GM21737 (cell line): ENCODE data around the gene TBX21.
"Not testable (repeated sequence)": the region's sequence is repeated elsewhere in the genome, so short reads cannot be mapped to it uniquely, and the experiment has no call there.

Source experiments
- ATAC-seq: cut with Tn5 transposase; IDR thresholded peaks from one replicate; pipeline ENCODE4 v1.9.1; 2021; ENCODE audit warnings: mild to moderate bottlenecking, moderate library complexity; ENCODE audit not compliant: unreplicated experiment

TBX21 gene

GRCh38 chr17:47762728-47763127 lies 29.7 kb downstream of the TBX21 start:
- no peak for ATAC-seq

- ATAC-seq, result no peak
Measured at GRCh38 chr17:47763913-47764582, 31.0 kb downstream of the TBX21 start.

DNA sequence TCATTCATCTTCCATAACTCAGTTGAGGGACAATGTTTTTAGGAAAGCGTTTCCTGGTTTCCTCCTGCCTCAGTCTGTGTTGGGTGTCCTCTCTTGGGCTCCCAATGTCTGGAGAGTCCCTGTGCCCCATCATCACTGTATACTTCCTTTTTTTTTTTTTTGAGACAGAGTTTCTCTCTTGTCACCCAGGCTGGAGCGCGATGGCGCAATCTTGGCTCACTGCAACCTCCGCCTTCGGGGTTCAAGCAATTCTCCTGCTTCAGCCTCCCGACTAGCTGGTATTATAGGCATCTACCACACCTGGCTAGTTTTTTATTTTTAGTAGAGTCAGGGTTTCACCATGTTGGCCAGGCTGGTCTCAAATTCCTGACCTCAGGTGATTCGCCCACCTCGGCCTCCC lies 40.6 kb downstream of the TBX21 start:
- ATAC-seq, result not testable (repeated sequence)

GRCh38 chr17:47774331-47774730 lies 41.3 kb downstream of the TBX21 start:
- no peak for ATAC-seq

- no peak for ATAC-seq
Measured at GRCh38 chr17:47774987-47775580, 42.0 kb downstream of the TBX21 start.

DNA sequence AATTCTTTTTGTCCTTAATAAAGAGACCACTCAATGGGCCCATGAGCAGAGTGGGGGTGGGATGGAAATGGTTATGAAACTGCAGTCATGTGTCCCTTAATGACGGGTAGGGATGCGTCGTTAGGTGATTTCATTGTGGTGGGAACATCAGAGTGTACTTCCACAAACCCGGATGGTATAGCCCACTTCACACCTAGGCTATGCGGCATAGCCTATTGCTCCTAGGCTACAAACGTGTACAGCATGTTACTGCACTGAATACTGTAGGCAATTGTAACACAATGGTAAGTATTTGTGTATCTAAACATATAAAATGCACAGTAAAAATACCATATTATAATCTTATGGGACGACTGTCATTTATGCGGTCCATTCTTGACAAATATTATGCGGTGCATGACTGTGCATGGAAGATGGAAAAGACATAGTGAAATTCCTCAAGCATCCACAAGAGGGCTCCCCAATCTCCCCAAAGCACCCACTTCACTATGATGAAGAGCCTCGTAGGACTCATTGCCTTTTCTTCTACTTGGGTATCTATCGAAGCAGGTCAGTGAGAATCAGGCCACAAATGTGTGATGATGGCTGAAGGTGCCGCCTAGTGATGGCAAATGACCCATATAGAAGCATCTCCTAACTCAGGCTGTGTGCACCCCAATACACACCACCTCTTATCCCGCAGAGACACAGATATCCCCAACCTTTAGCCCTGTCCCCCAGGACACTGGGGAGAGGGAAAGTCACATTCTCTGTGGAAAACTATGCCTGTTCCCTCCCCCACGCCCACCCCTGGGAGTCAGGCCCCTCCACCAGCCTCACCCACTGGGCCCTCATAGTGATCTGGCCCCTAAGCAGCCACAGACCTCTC lies 43.5 kb downstream of the TBX21 start:
- ATAC-seq, result no peak

DNA sequence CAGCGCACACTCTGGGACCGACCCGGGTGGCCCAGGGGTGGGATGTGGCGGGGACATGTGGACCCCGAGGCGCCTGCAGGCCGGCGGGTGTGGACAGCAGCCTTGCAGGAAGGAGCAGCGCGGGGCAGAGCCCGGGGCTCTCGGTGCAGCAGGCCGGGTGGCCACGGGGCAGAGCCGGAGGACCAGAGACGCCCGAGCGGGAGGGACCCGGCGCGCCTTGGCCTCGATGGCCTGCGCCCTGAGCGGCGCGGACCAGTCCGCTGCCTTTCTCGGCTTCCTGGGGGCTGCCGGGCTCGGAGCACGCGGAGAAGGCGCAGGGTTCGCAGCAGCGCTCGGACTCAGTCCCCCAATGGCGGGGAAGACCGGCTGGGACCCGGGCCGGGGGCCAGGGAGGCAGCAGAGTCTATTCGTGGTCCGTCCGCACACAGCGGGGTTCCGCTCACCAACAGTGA lies 45.2 kb downstream of the TBX21 start:
- ATAC-seq, result no peak

DNA sequence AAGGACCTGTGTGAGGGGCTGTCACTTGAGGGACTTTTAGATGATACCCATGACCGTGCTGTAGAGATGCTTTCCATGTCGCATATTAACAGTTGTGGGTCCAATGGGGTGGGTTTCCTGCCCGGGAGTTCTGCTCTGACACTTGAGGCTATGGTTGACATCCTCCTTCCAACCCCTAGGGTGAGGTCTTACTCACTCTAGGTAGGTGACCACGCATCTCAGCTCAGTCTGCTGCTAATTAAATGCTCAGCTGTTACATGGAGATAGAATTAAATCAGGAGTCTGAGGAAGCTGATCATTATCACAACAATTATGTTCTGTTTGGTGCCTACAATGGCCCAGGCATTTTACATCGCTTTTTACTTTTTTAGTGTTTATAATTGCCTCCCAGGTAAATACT lies 48.4 kb downstream of the TBX21 start:
- no peak for ATAC-seq

DNA sequence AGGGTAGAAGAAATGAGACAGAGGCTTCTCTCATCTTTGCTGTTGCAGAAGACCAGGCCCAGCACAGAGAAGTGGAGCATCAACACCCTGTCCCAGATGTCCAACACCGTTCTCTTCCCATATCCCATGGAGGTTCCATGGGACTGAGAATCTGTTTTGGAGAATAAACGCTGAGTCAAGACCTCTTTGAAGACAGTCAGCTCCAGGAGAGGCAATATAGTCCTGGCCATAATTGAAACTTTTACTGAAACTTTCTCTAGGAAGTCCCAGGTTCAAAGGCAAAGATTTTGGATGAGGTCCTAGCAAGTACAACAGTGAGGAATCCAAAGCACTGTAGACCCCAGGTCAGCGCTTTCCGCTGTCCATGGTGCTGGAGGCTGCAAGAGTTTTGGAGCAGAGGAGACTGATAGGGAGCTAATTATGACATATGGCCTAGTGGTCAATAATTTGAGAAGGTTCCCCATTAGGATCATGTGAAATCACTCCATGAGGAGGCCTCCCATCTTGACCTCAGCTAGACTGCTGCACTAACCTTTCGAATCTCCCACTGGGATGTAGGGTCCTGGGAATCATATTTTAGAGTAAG lies 52.6 kb downstream of the TBX21 start:
- no peak for ATAC-seq

DNA sequence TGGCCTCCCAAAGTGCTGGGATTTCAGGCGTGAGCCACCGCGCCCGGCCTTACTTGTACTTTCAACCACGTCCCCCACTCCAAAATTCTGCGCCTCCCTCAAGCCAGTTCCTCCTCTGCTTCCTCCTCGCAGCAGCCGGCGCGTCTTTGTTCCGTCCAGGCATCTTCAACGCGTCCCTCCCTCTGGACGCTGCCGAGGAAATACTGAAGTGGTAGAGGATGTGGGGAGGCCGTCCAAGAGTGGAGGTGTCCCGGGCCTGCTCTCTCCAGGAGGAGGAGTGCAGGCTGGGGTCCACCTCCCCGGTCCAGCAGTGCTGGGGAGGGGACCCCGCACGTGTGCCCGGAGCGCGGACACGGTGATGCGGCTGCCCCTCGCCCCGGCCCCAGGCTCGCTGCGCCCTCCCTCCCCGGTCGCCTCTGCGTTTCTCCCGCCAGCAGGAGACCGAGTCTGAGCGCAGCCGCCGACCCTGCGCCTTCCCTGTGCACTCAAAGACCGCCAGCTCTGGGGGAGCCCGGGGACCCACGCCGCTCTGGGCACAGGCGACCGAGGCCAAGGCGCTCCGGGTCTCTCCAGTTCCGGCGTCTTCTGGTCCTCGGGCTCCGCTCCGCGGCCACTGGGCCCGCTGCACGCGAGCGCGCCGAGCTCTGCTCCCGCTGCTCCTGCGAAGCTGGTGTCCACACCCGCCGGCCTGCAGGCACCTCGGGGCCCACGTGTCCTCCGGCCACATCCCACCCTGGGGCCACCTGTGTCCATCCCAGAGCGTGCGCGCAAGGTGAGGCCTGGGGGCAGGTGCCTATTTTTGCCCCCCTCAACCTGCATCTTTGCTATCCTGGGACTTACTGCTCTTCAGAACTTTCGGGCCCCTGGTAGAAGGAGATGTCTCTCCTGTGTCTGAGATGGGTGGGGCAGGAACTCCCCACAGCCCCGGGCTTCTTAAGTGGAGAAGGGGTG lies 56.9 kb downstream of the TBX21 start:
- no peak for ATAC-seq

DNA sequence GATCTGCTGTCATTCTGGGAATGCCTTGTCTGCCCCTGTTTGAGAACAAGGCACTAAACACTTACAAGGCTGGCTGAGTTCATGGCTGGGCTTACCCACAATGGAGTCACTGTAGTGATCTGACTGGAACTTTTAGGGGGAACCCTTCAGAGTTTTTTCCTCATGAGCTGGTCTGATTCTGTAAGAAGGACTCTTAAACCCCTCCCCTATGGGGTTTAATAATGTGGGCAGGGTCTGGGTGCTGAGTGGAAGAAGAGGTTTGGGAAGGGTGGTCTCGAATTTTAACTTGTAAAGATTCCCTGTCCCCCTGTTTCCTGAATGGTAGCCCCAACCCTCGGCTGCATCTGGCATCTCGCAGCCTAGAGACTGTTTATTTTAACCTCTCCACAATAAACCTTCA lies 58.0 kb downstream of the TBX21 start:
- no peak for ATAC-seq

DNA sequence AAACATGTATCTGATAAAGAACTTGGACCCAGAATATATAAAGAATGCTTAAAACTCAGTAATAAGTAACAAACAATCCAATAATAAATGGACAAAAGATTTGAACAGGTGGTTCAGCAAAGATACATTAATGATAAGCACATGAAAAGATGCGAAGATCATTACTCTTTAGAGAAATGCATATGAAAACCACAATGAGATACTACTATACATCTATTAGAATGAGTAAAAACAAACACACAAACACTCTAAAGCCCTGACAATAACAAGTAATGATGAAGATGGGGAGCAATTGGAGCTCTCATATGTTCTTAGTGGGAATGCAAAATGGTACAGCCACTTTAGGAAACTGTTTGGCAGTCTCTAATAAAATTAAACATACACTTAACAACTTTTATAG lies 59.4 kb downstream of the TBX21 start:
- ATAC-seq, result no peak

GRCh38 chr17:47792979-47793378 lies 59.9 kb downstream of the TBX21 start:
- ATAC-seq, result no peak
